Ureter (tissue), 1 donor: Measurements from ENCODE around the gene SYTL3. TPM values are rescaled to one million over a fixed set of nuclear protein-coding genes. Genes with fewer than 3 reads are reported as not detected.

ENCODE experiments used
- DNase-seq: peaks from one replicate; pipeline ENCODE4 v3.0.0-alpha.2; 2020; ENCODE audit warnings: low spot score
- total RNA-seq: library from RNA; stranded (reverse); gene quantifications from one replicate; pipeline ENCODE4 v1.2.4, GENCODE V29; 2023
- donor health status: DM: yes; HTN: yes; CAD: no.

SYTL3 gene
- total RNA-seq, 1 donor from 2014 or later: 8.7 TPM

DNA sequence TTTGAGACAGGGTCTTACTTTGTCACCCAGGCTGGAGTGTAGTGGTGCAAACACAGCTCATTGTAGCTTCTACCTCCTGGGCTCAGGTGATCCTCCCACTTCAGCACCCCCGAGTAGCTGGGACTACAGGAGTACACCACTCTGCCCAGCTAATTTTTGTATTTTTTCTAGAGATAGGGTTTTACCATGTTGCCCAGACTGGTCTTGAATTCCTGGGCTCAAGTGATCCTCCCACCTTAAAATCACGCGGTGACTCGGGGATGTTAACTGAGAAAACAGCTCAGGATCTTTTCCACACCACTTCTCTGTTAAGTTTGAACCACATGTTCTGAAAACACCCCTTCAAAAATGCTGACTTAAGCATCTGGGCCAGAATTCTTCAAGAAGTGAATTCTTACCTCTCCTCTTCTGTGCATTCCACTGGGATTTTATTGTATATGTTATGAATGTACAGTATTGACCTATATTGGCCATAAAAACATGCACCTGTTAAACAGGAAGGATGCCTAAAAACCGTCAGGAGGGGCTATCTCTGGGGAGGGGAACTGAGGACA is 72.4 kb downstream of the SYTL3 start:
- DNase-seq: no peak

DNA sequence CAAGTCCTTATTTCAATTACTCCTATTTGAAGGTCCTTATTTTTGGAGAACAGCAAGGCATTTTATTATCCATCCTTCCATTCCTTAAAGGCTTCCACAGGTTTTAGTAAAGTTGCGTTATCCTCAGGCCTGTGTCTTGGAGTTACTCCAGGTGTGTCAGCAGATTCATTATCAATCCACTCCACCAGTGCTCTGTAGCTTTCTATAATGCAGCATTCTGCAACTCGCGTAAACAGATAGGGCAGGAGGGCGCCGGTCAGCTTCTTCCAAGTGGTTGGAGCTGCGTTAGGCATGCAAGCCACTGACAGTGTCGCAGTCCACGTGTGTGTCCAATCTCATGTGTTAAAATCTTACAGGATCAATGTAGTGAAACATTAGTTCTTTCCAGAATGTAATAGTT is 75.8 kb downstream of the SYTL3 start:
- DNase-seq: no peak

DNA sequence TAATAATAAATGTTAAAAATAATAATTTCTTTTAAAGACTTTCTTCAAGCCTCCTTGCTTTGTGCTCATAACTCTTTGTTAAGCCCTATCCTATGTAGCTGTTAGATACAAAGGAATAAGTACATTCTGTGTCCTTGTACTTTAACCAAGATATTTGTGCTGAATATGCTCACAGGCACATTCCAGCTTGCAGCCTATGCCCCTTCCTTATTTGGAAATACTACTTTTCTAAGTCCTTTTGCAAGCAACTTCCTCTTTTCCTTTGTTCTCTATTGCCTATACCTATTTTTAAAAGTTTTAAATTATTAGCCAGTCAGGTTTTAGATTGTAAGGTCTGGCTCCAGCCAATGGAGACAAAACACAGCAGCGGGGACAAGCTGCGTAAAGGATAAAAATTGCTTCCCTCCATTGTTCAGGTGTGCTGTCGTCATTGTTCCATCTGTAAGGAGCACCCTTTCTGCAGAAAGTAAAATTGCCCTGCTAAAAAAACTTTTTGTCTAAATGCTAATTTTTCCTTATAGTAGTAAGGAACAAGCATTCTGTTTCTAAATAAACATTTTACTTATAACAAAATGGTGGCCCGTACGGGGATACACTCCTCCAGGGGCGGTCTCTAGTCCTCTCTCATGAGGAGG is 80.2 kb downstream of the SYTL3 start:
- DNase-seq: no peak

GRCh38 chr6:158730541-158730907 is 80.7 kb downstream of the SYTL3 start:
- no peak for DNase-seq

- no peak for DNase-seq
Measured at GRCh38 chr6:158735009-158735408, 85.2 kb downstream of the SYTL3 start.

GRCh38 chr6:158737082-158737709 is 87.3 kb downstream of the SYTL3 start:
- DNase-seq: no peak

- DNase-seq: no peak
Measured at GRCh38 chr6:158737710-158738615, 88.1 kb downstream of the SYTL3 start.

DNA sequence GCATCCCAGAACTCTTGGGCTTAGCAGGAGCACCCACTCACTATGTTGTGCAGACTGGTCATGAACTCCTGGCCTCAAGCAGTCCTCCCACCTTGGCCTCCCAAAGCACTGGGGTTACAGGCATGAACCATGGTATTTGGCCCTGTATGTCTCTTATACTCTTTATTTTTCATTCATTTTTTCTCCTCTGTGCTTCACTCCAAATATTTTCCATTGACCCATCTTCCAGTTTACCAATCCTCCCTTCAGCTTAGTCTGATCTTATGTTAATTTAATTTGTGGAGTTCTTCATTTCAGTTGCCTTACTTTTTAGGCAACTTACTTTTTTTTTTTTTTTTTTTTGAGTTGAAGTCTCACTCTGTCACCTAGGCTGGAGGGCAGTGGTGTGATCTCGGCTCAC is 89.8 kb downstream of the SYTL3 start:
- DNase-seq: no peak

- DNase-seq: no peak
Measured at GRCh38 chr6:158743033-158743651, 93.3 kb downstream of the SYTL3 start.

DNA sequence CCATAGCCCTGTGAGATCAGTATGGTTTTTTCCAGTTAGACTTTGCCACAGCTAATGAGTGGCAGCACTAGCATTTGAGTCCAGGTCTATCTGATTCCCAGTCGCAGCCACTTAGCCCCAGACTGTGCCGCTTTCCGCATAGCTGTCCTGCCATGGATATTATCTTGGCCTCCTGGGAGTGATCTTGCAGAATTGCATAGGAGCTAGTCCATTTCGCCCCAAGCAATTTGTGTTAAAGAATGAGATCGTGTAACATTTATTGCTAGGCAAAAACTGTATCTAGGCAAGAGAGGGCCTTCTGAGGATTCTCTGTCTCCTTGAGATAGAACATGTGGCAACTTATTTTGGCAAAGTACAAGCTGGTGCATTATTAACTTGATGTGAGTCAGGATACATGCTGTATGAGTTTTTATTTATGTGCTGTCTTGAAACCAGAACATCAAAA is 95.2 kb downstream of the SYTL3 start:
- DNase-seq: no peak

- DNase-seq: no peak
Measured at GRCh38 chr6:158751224-158751623, 101.4 kb downstream of the SYTL3 start.

DNA sequence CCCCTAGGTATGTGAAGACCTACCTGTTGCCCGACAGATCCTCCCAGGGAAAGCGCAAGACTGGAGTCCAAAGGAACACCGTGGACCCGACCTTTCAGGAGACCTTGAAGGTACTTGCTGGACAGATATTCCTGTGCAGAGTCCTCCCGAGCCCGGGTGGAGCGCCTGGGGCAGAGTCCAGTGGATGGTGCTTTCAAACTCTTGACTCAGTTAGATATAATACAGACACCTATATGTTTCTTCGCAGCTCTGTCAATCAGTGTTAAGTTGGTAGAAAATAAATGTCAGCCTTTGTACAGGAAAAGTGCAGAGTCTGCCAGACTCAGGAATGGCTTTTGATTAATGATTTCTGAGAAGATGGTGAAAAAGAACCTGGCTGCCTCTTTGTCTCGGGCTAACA is 102.1 kb downstream of the SYTL3 start:
- no peak for DNase-seq

GRCh38 chr6:158752613-158753012 is 102.8 kb downstream of the SYTL3 start:
- DNase-seq: no peak

DNA sequence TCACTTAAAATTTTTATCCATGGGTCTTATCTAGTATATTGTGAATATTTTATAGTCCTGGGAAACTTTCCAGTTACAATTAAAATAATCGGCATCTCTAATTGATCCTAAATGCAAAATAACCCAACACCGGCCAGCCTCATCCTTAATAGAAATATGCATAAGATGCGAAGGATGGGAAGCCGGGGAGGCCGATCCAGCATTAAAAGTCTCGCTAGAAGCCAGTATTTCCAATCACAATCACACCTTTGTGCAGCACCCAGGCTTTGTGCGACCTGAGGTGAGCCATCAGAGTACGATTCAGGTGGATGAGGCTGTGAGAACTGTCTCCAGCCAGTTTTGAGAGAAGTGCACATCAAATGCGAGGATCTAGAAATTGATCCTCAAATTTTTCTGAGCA is 104.0 kb downstream of the SYTL3 start:
- DNase-seq: no peak

DNA sequence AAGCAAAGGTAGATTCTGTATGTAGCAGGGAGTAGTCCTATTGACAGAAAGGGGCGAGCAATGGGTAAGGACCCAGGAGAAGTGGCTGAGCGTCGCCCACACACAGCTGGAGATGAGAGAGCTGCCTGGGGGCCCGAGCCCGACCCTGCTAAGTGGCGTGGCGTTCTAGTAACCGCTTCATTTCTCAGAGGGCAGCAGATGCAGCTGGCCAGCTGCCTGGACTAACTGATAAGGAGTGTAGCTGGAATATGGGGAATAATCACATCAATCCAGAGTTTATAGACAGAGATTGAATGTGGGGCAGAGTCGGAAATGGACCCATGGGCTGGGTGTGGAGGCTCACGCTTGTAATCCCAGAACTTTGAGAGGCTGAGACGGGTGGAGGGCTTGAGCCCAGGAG is 104.9 kb downstream of the SYTL3 start:
- DNase-seq: no peak

DNA sequence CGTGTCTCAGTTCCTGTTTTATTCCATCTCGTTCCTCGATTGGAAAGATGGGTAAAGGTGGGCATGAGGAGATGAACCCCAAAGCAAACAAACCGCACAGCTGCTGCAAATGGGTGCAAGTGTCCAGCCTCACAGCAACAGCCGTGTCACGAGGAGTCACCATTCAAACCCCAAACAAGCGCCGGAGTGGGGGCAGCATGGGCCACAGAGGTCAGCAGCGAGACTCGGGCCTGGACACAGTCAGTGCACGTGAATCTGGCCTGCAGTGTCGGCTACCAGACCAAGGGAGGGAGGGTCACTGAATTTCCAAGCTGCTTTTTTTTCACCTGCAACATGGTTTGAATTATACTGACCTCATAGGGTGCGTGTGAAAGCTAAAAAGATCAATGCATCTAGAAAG is 105.8 kb downstream of the SYTL3 start:
- DNase-seq: no peak

DNA sequence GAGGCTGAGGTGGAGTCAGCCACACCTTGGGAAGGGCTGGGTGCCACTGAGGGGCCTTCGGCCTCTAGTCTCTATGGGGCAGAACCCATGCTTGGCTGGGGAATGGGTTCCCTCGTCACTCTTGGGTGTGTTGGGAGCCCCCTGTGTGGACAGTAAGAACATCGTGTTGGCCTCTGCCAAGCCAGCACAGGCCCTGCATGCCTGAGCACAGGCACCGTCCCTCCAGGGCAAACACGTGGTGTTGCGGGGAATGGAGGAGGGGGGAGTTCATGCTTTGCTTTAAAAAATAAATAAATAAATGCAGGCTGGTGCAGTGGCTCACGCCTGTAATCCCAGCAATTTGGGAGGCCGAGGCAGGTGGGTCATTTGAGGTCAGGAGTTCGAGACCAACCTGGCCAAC is 106.3 kb downstream of the SYTL3 start:
- DNase-seq: no peak

DNA sequence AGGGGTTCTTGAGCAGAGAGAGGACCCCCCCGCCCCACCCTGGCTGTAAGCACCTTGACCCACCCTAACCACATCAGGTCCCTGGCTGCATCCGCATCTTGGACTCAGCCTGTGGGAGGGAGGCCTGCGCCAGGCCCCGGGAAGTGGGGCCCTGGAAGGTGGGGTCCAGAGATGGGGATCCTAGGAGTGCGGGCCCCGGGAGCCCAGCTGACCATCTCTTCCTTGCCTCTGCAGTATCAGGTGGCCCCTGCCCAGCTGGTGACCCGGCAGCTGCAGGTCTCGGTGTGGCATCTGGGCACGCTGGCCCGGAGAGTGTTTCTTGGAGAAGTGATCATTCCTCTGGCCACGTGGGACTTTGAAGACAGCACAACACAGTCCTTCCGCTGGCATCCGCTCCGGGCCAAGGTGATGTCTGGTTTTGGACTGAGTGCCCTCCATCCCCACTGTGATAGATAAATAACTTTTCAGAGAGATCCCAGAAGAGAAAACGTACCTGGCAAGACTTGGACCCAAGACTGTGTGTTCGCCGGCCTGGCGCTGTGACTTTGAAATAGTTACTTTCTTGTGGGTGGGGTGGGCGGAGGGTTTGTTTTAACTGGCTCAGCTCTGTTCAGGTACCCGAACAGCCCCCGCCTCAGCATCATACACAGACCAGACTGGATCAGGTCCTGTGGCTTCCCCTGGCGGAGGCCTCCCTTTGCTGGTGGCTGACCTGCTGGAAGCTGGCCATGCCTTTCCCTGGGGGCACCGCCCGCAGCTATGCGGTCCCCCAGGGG is 107.3 kb downstream of the SYTL3 start:
- no peak for DNase-seq

DNA sequence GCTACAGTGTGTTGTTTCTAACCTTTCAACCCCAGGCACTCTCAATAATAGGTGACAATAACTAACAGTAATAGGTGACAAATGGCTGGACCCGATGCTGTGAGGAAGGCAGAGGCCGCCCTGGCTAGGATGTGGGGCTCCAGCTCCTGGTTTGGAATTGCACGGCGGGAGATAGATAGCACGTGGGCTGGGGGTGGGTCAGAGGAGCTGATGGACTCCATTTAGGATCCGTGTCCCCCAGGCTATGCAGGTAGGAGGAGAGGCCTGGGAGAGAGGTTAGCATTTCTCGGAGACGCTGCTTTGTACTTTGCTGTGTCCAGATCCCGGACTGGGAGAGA is 107.9 kb downstream of the SYTL3 start:
- no peak for DNase-seq

DNA sequence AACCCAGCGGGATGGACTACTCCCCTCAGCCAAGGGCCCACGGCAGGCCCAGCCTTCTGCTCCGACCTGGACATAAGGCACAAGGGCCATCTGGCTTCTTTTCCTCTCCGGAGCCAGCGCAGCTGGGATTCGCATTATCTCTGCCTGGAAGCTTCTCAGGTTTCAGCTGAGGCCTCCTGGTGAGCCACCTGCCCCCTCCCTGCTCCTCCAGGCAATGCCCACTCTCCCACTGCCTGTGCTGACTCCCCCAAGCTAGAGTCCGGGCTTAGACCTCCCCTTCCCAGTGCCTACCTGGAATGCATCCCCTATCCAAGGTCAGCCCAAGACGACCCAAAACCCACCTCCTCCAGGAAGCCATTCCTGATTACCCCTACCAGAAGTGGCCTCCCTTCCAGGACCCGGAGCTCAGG is 108.6 kb downstream of the SYTL3 start:
- DNase-seq: no peak

DNA sequence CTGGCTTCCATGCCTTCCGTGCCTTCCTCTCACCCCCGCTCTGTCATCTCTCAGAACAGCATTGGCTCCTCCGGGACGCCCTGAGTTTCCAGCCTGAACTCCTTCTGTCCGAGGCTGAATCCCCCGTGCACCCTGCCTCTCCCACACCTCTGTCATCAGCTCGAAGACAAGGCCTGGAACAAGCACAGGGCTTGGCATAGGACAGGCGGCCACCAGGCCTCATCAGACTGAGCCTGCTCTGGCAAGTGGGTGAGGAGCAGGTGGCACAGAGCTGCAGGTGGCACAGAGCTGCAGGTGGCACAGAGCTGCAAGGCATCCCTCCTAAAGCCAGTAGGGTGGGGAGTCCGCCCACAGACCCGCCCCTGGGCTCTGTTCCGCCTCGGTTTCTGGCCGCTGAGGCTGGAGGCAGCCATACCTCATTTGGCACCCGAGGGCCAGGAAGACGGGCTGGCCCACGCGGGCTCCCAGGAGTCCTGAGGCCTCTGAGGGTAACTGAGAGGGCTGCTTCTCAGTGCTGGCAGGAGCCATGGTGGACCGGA is 109.2 kb downstream of the SYTL3 start:
- no peak for DNase-seq
